ENCODE results near the gene SHC3. TPM values are rescaled to one million over a fixed set of nuclear protein-coding genes. Genes with fewer than 3 reads are reported as not detected.
A peak's percentile ranks its signal among the peaks of the same experiment; 100 is the strongest.

SHC3 gene
- polyA plus RNA-seq, 3 donors from 2014 or later, result not detected

- Mint-ChIP-seq H3K9me3 (no peaks in the 10 kb centered on the region), H3K36me3 (no peaks in the 10 kb centered on the region), H3K27me3 (ENCODE audit: low read depth in 3 of 3) (peaks cover 0 to 11% (median 8%) of the 10 kb centered on the region in 3 donors), H3K27ac (no peak overlapping the region), H3K4me3 (no peak overlapping the region), H3K4me1 (no peaks in the 10 kb centered on the region)
- no peak for DNase-seq
Measured at GRCh38 chr9:89071591-89071990, 107.0 kb downstream of the SHC3 start.

GRCh38 chr9:89066835-89067234 lies 111.8 kb downstream of the SHC3 start:
- Mint-ChIP-seq H3K4me1 (no peaks in the 10 kb centered on the region), H3K27me3 (ENCODE audit: low read depth in 3 of 3) (peaks cover 0 to 8% (median 2%) of the 10 kb centered on the region in 3 donors), H3K9me3 (no peaks in the 10 kb centered on the region), H3K27ac (no peak overlapping the region), H3K36me3 (no peaks in the 10 kb centered on the region), H3K4me3 (no peak overlapping the region)
- no peak for DNase-seq

GRCh38 chr9:89065921-89066320 lies 112.7 kb downstream of the SHC3 start:
- H3K36me3 Mint-ChIP-seq, result no peaks in the 10 kb centered on the region
- H3K4me3 Mint-ChIP-seq, result no peak overlapping the region
- H3K27ac Mint-ChIP-seq, result no peak overlapping the region
- H3K4me1 Mint-ChIP-seq, result no peaks in the 10 kb centered on the region
- no peak for DNase-seq
- no peaks in the 10 kb centered on the region for H3K9me3 Mint-ChIP-seq
- peaks cover 0 to 8% (median under 1%) of the 10 kb centered on the region in 3 donors for H3K27me3 Mint-ChIP-seq (ENCODE audit: low read depth in 3 of 3)

GRCh38 chr9:89060790-89061189 lies 117.8 kb downstream of the SHC3 start:
- no peak for DNase-seq
- Mint-ChIP-seq H3K36me3 (no peaks in the 10 kb centered on the region), H3K9me3 (peaks cover 0 to 2% (median 0%) of the 10 kb centered on the region in 6 donors), H3K4me1 (no peaks in the 10 kb centered on the region), H3K27ac (no peak overlapping the region), H3K27me3 (ENCODE audit: low read depth in 3 of 3) (peaks cover 0 to 2% (median 0%) of the 10 kb centered on the region in 3 donors), H3K4me3 (no peak overlapping the region)

GRCh38 chr9:89059925-89060506 lies 118.6 kb downstream of the SHC3 start:
- Mint-ChIP-seq H3K27me3 (ENCODE audit: low read depth in 3 of 3) (peaks cover 0 to 2% (median 0%) of the 10 kb centered on the region in 3 donors), H3K9me3 (peaks cover 0 to 2% (median 0%) of the 10 kb centered on the region in 6 donors), H3K4me1 (no peaks in the 10 kb centered on the region), H3K27ac (no peak overlapping the region), H3K4me3 (no peak overlapping the region), H3K36me3 (no peaks in the 10 kb centered on the region)
- peak in 2 of 3 donors; percentile 3 to 5 for DNase-seq

GRCh38 chr9:89058906-89059305 lies 119.7 kb downstream of the SHC3 start:
- no peak overlapping the region for H3K27ac Mint-ChIP-seq
- H3K4me1 Mint-ChIP-seq, result no peaks in the 10 kb centered on the region
- H3K27me3 Mint-ChIP-seq (ENCODE audit: low read depth in 3 of 3), result peaks cover 0 to 3% (median 2%) of the 10 kb centered on the region in 3 donors
- H3K9me3 Mint-ChIP-seq, result peaks cover 0 to 2% (median 0%) of the 10 kb centered on the region in 6 donors
- DNase-seq, result no peak
- no peak overlapping the region for H3K4me3 Mint-ChIP-seq
- H3K36me3 Mint-ChIP-seq, result no peaks in the 10 kb centered on the region

GRCh38 chr9:89054865-89055495 lies 123.6 kb downstream of the SHC3 start:
- H3K27me3 Mint-ChIP-seq (ENCODE audit: low read depth in 3 of 3), result peaks cover 0 to 5% (median 1%) of the 10 kb centered on the region in 3 donors
- peaks cover 0 to 2% (median 0%) of the 10 kb centered on the region in 6 donors for H3K9me3 Mint-ChIP-seq
- no peak overlapping the region for H3K4me3 Mint-ChIP-seq
- no peaks in the 10 kb centered on the region for H3K36me3 Mint-ChIP-seq
- no peak for DNase-seq
- H3K27ac Mint-ChIP-seq, result no peak overlapping the region
- H3K4me1 Mint-ChIP-seq, result no peaks in the 10 kb centered on the region

GRCh38 chr9:89053301-89053700 lies 125.3 kb downstream of the SHC3 start:
- Mint-ChIP-seq H3K27ac (no peak overlapping the region), H3K4me1 (no peaks in the 10 kb centered on the region), H3K36me3 (no peaks in the 10 kb centered on the region), H3K27me3 (ENCODE audit: low read depth in 3 of 3) (peaks cover 1 to 5% (median 1%) of the 10 kb centered on the region in 3 donors), H3K4me3 (no peak overlapping the region), H3K9me3 (peaks cover 0 to 2% (median 0%) of the 10 kb centered on the region in 6 donors)
- DNase-seq, result no peak

- DNase-seq, result no peak
- no peaks in the 10 kb centered on the region for H3K36me3 Mint-ChIP-seq
- peaks cover 0 to 2% (median 0%) of the 10 kb centered on the region in 6 donors for H3K9me3 Mint-ChIP-seq
- H3K4me1 Mint-ChIP-seq, result no peaks in the 10 kb centered on the region
- H3K27ac Mint-ChIP-seq, result no peak overlapping the region
- H3K27me3 Mint-ChIP-seq (ENCODE audit: low read depth in 3 of 3), result peaks cover 1 to 7% (median 1%) of the 10 kb centered on the region in 3 donors
- no peak overlapping the region for H3K4me3 Mint-ChIP-seq
Measured at GRCh38 chr9:89052470-89053097, 126.0 kb downstream of the SHC3 start.

GRCh38 chr9:89051421-89052025 lies 127.1 kb downstream of the SHC3 start:
- DNase-seq, result no peak
- Mint-ChIP-seq H3K27me3 (ENCODE audit: low read depth in 3 of 3) (peaks cover 1 to 7% (median 1%) of the 10 kb centered on the region in 3 donors), H3K4me3 (no peak overlapping the region), H3K4me1 (no peaks in the 10 kb centered on the region), H3K9me3 (peaks cover 0 to 4% (median 0%) of the 10 kb centered on the region in 6 donors), H3K27ac (no peak overlapping the region), H3K36me3 (no peaks in the 10 kb centered on the region)

GRCh38 chr9:89049646-89050045 lies 129.0 kb downstream of the SHC3 start:
- Mint-ChIP-seq H3K4me1 (no peaks in the 10 kb centered on the region), H3K27me3 (ENCODE audit: low read depth in 3 of 3) (peaks cover 1 to 7% (median 3%) of the 10 kb centered on the region in 3 donors), H3K9me3 (peaks cover 0 to 2% (median 0%) of the 10 kb centered on the region in 6 donors), H3K4me3 (no peak overlapping the region), H3K27ac (no peak overlapping the region), H3K36me3 (no peaks in the 10 kb centered on the region)
- DNase-seq, result no peak

- Mint-ChIP-seq H3K27me3 (ENCODE audit: low read depth in 3 of 3) (peaks cover 1 to 4% (median 3%) of the 10 kb centered on the region in 3 donors), H3K36me3 (no peaks in the 10 kb centered on the region), H3K4me1 (no peaks in the 10 kb centered on the region), H3K4me3 (no peak overlapping the region), H3K9me3 (peaks cover 0 to 2% (median 0%) of the 10 kb centered on the region in 6 donors), H3K27ac (no peak overlapping the region)
- DNase-seq, result no peak
Measured at GRCh38 chr9:89048616-89049015, 130.0 kb downstream of the SHC3 start.

GRCh38 chr9:89047667-89048066 lies 131.0 kb downstream of the SHC3 start:
- peaks cover 0 to 2% (median 0%) of the 10 kb centered on the region in 6 donors for H3K9me3 Mint-ChIP-seq
- no peaks in the 10 kb centered on the region for H3K36me3 Mint-ChIP-seq
- no peak overlapping the region for H3K4me3 Mint-ChIP-seq
- peaks cover 1 to 4% (median 3%) of the 10 kb centered on the region in 3 donors for H3K27me3 Mint-ChIP-seq (ENCODE audit: low read depth in 3 of 3)
- DNase-seq, result no peak
- no peak overlapping the region for H3K27ac Mint-ChIP-seq
- no peaks in the 10 kb centered on the region for H3K4me1 Mint-ChIP-seq

GRCh38 chr9:89046832-89047231 lies 131.8 kb downstream of the SHC3 start:
- Mint-ChIP-seq H3K4me3 (no peak overlapping the region), H3K27ac (no peak overlapping the region), H3K36me3 (no peaks in the 10 kb centered on the region), H3K4me1 (no peaks in the 10 kb centered on the region), H3K27me3 (ENCODE audit: low read depth in 3 of 3) (peaks cover 1 to 6% (median 3%) of the 10 kb centered on the region in 3 donors), H3K9me3 (peaks cover 0 to 2% (median 0%) of the 10 kb centered on the region in 6 donors)
- no peak for DNase-seq

Data from immature natural killer cell (primary cell).